Loucy (cell line): ENCODE data around the gene MPRIP.

Experiments
- H2AFZ ChIP-seq: fragments of 200-600 bp; sonication (generic); 2 replicates; pipeline ENCODE4 v1.6.0; 2016; ENCODE audit warnings: antibody characterized with exemption, mild to moderate bottlenecking, low read length, moderate library complexity
- H3F3A ChIP-seq: fragments of 200-600 bp; 2 replicates; pipeline ENCODE4 v1.6.0; 2016; ENCODE audit warnings: antibody characterized with exemption, low read depth, mild to moderate bottlenecking
- H3K27me3 ChIP-seq: fragments of 200-600 bp; sonication (generic); 2 replicates; pipeline ENCODE4 v1.6.1; 2014; ENCODE audit warnings: low read length, mild to moderate bottlenecking; ENCODE audit not compliant: insufficient read depth, poor library complexity, severe bottlenecking
- H3K36me3 ChIP-seq: fragments of 200-600 bp; sonication (generic); 2 replicates; pipeline ENCODE4 v1.6.1; 2016; ENCODE audit warnings: low read length; ENCODE audit not compliant: insufficient read depth
- H3K4me1 ChIP-seq: fragments of 200-600 bp; sonication (generic); 2 replicates; pipeline ENCODE4 v1.5.1; 2014; ENCODE audit warnings: low read length, mild to moderate bottlenecking; ENCODE audit not compliant: insufficient read depth, poor library complexity, severe bottlenecking
- H3K4me2 ChIP-seq: fragments of 200-600 bp; sonication (generic); 2 replicates; pipeline ENCODE4 v1.6.0; 2014; ENCODE audit warnings: antibody characterized with exemption, low read length, low read depth, mild to moderate bottlenecking; ENCODE audit not compliant: poor library complexity, severe bottlenecking
- H3K4me3 ChIP-seq: fragments of 200-600 bp; sonication (generic); 2 replicates; pipeline ENCODE4 v1.5.1; 2014; ENCODE audit warnings: low read length, mild to moderate bottlenecking, mixed read lengths; ENCODE audit not compliant: poor library complexity, severe bottlenecking
- H3K79me2 ChIP-seq: fragments of 200-600 bp; sonication (generic); 2 replicates; pipeline ENCODE4 v1.6.1; 2014; ENCODE audit warnings: low read length; ENCODE audit not compliant: insufficient read depth
- H3K9ac ChIP-seq: fragments of 200-600 bp; sonication (generic); 2 replicates; pipeline ENCODE4 v1.6.0; 2014; ENCODE audit warnings: mild to moderate bottlenecking, low read depth, low read length, moderate library complexity; ENCODE audit not compliant: poor library complexity, severe bottlenecking
- H3K9me2 ChIP-seq: fragments of 200-600 bp; sonication (generic); replicated peaks from 2 replicates; pipeline ENCODE4 v1.6.1; 2016; ENCODE audit warnings: low read depth, low read length, mixed read lengths
- H3K9me3 ChIP-seq: fragments of 200-600 bp; sonication (generic); 2 replicates; pipeline ENCODE4 v1.6.1; 2014; ENCODE audit warnings: mild to moderate bottlenecking, antibody characterized with exemption, low read length, low read depth; ENCODE audit not compliant: insufficient read depth
- H4K20me1 ChIP-seq: fragments of 200-600 bp; sonication (generic); 2 replicates; pipeline ENCODE4 v1.6.0; 2014; ENCODE audit warnings: antibody characterized with exemption, low read length, mild to moderate bottlenecking; ENCODE audit not compliant: insufficient read depth, poor library complexity, severe bottlenecking
- EZH2phosphoT487 ChIP-seq: fragments of 200-600 bp; IDR thresholded peaks from 2 replicates; pipeline ENCODE4 v1.6.1; 2018; ENCODE audit warnings: antibody characterized with exemption, mild to moderate bottlenecking, moderate library complexity, borderline replicate concordance
- TF ChIP-seq, protein P1 (sequence below): fragments of 200-600 bp; sonication (generic); conservative IDR thresholded peaks from 2 replicates; pipeline ENCODE4 v1.5.1; 2014; ENCODE audit warnings: mild to moderate bottlenecking, antibody characterized with exemption, low read length

MPRIP gene

DNA sequence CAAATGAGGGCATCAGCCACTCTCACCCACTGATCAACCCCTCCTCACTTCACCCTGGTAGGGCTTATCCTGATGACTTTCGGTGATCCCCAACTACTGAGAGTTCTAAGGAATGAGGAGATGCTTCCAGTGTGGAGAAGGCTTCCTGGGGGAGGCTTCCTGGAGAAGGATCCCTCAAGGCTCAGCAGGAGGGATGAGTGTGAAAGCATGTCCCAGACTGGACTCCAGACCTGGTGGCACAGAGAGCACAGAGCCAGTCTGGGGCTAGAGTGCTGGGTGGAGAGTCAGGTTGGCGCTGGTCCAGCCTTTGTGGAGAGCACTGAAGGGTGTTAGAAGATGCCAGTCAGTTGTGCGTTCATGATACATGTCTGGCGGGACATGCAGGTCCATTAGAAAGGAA, 110.1 kb downstream of the MPRIP start:
- Histone ChIP-seq H3K79me2 (no peaks in the 10 kb centered on the region), H3F3A (no peaks in the 10 kb centered on the region), H2AFZ (no peak overlapping the region), H3K36me3 (peaks cover 87% of the 10 kb centered on the region; the same call in 1 of the 2 replicates), H4K20me1 (no peaks in the 10 kb centered on the region), H3K4me1 (no peaks in the 10 kb centered on the region), H3K4me2 (no peak overlapping the region), H3K9me3 (no peaks in the 10 kb centered on the region), H3K4me3 (no peak overlapping the region), H3K9me2 (no peaks in the 10 kb centered on the region), H3K27me3 (no peaks in the 10 kb centered on the region), H3K9ac (no peak overlapping the region)
- TF ChIP-seq, protein P1, sequence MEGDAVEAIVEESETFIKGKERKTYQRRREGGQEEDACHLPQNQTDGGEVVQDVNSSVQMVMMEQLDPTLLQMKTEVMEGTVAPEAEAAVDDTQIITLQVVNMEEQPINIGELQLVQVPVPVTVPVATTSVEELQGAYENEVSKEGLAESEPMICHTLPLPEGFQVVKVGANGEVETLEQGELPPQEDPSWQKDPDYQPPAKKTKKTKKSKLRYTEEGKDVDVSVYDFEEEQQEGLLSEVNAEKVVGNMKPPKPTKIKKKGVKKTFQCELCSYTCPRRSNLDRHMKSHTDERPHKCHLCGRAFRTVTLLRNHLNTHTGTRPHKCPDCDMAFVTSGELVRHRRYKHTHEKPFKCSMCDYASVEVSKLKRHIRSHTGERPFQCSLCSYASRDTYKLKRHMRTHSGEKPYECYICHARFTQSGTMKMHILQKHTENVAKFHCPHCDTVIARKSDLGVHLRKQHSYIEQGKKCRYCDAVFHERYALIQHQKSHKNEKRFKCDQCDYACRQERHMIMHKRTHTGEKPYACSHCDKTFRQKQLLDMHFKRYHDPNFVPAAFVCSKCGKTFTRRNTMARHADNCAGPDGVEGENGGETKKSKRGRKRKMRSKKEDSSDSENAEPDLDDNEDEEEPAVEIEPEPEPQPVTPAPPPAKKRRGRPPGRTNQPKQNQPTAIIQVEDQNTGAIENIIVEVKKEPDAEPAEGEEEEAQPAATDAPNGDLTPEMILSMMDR, result no peak
- TF ChIP-seq EZH2phosphoT487, result no peak

DNA sequence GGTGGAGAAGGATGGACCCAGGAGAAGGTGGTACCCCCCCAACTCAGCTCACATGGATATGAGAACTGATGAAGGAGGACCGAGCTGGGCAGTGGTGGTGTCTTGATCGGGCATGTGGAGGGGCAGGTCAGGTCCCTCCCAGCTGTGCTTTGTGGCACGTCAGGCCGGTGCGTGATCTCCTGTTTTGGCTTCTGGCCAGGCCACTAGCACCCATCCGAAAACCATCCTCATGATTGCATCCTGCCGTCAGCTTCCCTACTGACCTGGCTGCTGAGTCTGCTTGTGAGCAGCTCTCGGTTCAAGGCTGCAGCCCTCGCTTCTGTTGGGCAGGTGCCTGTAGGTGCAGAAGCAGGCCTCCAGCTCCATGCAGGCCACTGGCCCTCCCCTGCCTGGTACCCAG, 110.8 kb downstream of the MPRIP start:
- no peaks in the 10 kb centered on the region for H4K20me1 ChIP-seq
- H3K27me3 ChIP-seq, result no peaks in the 10 kb centered on the region
- H3K4me2 ChIP-seq, result no peak overlapping the region
- H3K9ac ChIP-seq, result no peak overlapping the region
- H3K36me3 ChIP-seq, result peaks cover 86% of the 10 kb centered on the region; the same call in 1 of the 2 replicates
- H3K9me2 ChIP-seq, result no peaks in the 10 kb centered on the region
- H2AFZ ChIP-seq, result no peak overlapping the region
- H3F3A ChIP-seq, result no peaks in the 10 kb centered on the region
- H3K4me1 ChIP-seq, result no peaks in the 10 kb centered on the region
- no peak overlapping the region for H3K4me3 ChIP-seq
- no peaks in the 10 kb centered on the region for H3K79me2 ChIP-seq
- TF ChIP-seq, protein P1, result no peak
- TF ChIP-seq EZH2phosphoT487, result no peak
- H3K9me3 ChIP-seq, result no peaks in the 10 kb centered on the region

DNA sequence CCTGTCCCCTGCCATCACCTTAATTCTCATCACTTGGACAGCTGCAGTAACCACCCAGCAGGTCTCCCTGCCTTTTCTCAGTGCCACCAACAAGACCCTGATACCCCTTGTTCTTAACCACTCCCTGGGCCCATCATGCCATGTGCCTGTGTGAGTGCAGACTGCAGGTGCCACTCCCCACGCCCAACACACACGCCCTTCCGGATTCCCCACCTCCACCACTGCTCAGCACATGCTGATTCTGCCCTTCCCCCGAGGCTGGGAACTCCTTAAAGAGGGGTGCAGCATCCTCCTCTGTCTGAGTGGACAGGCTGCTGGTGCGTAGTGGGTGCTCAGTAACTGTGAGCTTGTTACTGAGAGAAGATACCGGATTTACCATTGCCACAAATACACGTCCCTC, 111.5 kb downstream of the MPRIP start:
- Histone ChIP-seq H3K9me3 (no peaks in the 10 kb centered on the region), H3K4me1 (no peaks in the 10 kb centered on the region), H3K9me2 (no peaks in the 10 kb centered on the region), H4K20me1 (no peaks in the 10 kb centered on the region), H3K4me3 (no peak overlapping the region), H3F3A (no peaks in the 10 kb centered on the region), H2AFZ (no peak overlapping the region), H3K27me3 (no peaks in the 10 kb centered on the region), H3K79me2 (no peaks in the 10 kb centered on the region), H3K36me3 (peaks cover 85% of the 10 kb centered on the region; the same call in 1 of the 2 replicates), H3K4me2 (no peak overlapping the region), H3K9ac (no peak overlapping the region)
- no peak for TF ChIP-seq EZH2phosphoT487
- TF ChIP-seq, protein P1, result no peak
